Neural cell (in vitro differentiated cells): Measurements from ENCODE around the gene TUBB8B. TPM values are rescaled to one million over a fixed set of nuclear protein-coding genes. Genes with fewer than 3 reads are reported as not detected.
"Not testable (repeated sequence)": the region's sequence is repeated elsewhere in the genome, so short reads cannot be mapped to it uniquely, and the experiment has no call there.

Experiments
- H2AFZ ChIP-seq: fragments of 200-600, 300-800 bp; sonication (generic), shearing (Covaris generic); 2 replicates; pipeline ENCODE4 v1.6.0; 2014; ENCODE audit warnings: low read depth, mild to moderate bottlenecking, antibody characterized with exemption, low read length, moderate library complexity
- H3F3A ChIP-seq: fragments of 200-600 bp; shearing (Covaris generic); 2 replicates; pipeline ENCODE4 v1.6.1; 2016; ENCODE audit warnings: mild to moderate bottlenecking, moderate library complexity, mixed read lengths, antibody characterized with exemption, low read length; ENCODE audit not compliant: insufficient read depth, poor library complexity, severe bottlenecking
- H3K27ac ChIP-seq: fragments of 200-600, 300-800 bp; sonication (generic), shearing (Covaris generic); 2 replicates; pipeline ENCODE4 v1.5.1; 2014; ENCODE audit warnings: mild to moderate bottlenecking, low read length, moderate library complexity
- H3K27me3 ChIP-seq: fragments of 300-800, 200-600 bp; sonication (generic), shearing (Covaris generic); 2 replicates; pipeline ENCODE4 v1.6.0; 2014; ENCODE audit warnings: mild to moderate bottlenecking, low read depth, low read length, moderate library complexity; ENCODE audit not compliant: insufficient read depth
- H3K36me3 ChIP-seq: fragments of 300-800, 200-600 bp; sonication (generic), shearing (Covaris generic); 2 replicates; pipeline ENCODE4 v1.5.1; 2014; ENCODE audit warnings: mild to moderate bottlenecking, antibody characterized with exemption, low read length, moderate library complexity; ENCODE audit not compliant: insufficient read depth
- H3K4me2 ChIP-seq: fragments of 300-800, 200-600 bp; sonication (generic), shearing (Covaris generic); 2 replicates; pipeline ENCODE4 v1.6.0; 2014; ENCODE audit warnings: mild to moderate bottlenecking, low read length
- H3K4me3 ChIP-seq: fragments of 300-800, 200-600 bp; sonication (generic), shearing (Covaris generic); 2 replicates; pipeline ENCODE4 v1.5.1; 2014; ENCODE audit warnings: mild to moderate bottlenecking, low read length, moderate library complexity
- H3K79me2 ChIP-seq: fragments of 200-600 bp; shearing (Covaris generic); replicated peaks from 2 replicates; pipeline ENCODE4 v1.6.0; 2014; ENCODE audit warnings: mild to moderate bottlenecking, low read length, moderate library complexity; ENCODE audit not compliant: insufficient read depth
- H3K9ac ChIP-seq: fragments of 300-800, 200-600 bp; sonication (generic), shearing (Covaris generic); 2 replicates; pipeline ENCODE4 v1.6.1; 2016; ENCODE audit warnings: mild to moderate bottlenecking, low read length, mixed read lengths
- H3K9me2 ChIP-seq: fragments of 200-600 bp; shearing (Covaris generic); 2 replicates; pipeline ENCODE4 v1.6.1; 2016; ENCODE audit warnings: mild to moderate bottlenecking, low read length, mixed read lengths; ENCODE audit not compliant: insufficient read depth
- H3K9me3 ChIP-seq: fragments of 200-600, 300-800 bp; sonication (generic), shearing (Covaris generic); 2 replicates; pipeline ENCODE4 v1.6.1; 2016; ENCODE audit warnings: mild to moderate bottlenecking, mixed run types, low read length, moderate library complexity, mixed read lengths
- H4K20me1 ChIP-seq: fragments of 200-600 bp; shearing (Covaris generic); 2 replicates; pipeline ENCODE4 v1.6.1; 2016; ENCODE audit warnings: mild to moderate bottlenecking, mixed run types; ENCODE audit not compliant: insufficient read depth
- polyA minus RNA-seq: library from RNA; depleted of rRNA, polyadenylated mRNA; stranded (reverse); fragments of >200 nt; gene quantifications from 2 replicates; pipeline ENCODE4 v1.2.3, GENCODE V29; 2014
- polyA plus RNA-seq: library from polyadenylated mRNA; depleted of rRNA; stranded (reverse); fragments of >200 nt; gene quantifications from 2 replicates; pipeline ENCODE4 v1.2.3, GENCODE V29; 2014

TUBB8B gene
- polyA plus RNA-seq (not detected in 2 replicates), polyA minus RNA-seq (not detected in 2 replicates)

DNA sequence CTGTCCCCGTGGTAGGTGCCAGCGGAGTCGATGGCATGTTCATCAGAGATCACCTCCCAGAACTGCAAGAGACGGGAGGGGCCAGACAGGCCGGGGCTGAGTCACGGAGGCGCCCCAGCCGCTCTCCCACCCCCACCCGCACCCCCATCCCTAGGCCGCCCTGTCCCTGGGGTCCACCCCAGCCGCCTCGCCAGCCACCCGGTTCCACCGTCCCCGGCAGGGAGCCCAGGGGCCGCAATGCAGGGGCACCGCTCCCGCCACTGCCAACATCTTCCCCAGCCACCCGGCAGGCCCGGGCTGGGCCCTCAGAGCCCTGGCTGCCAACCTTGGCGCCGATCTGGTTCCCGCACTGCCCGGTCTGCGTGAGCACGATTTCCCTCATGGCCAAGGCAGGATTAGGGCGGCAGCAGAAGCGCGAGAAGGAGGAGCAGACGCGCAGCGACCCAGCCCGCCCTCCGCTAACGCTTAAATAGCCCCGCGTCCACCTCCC, at the start of gene TUBB8B:
Gene TUBB8B, minus strand, starts transcription at position 440 of the 490 bp plus-strand sequence. Its CDS starts 58 bp downstream, at position 382.
- H3K36me3 ChIP-seq, H3K27me3 ChIP-seq, H3K4me2 ChIP-seq, H3F3A ChIP-seq, H3K9me2 ChIP-seq, H3K9me3 ChIP-seq, H3K27ac ChIP-seq, H4K20me1 ChIP-seq, H2AFZ ChIP-seq, H3K9ac ChIP-seq, H3K79me2 ChIP-seq, H3K4me3 ChIP-seq: not testable (repeated sequence)

DNA sequence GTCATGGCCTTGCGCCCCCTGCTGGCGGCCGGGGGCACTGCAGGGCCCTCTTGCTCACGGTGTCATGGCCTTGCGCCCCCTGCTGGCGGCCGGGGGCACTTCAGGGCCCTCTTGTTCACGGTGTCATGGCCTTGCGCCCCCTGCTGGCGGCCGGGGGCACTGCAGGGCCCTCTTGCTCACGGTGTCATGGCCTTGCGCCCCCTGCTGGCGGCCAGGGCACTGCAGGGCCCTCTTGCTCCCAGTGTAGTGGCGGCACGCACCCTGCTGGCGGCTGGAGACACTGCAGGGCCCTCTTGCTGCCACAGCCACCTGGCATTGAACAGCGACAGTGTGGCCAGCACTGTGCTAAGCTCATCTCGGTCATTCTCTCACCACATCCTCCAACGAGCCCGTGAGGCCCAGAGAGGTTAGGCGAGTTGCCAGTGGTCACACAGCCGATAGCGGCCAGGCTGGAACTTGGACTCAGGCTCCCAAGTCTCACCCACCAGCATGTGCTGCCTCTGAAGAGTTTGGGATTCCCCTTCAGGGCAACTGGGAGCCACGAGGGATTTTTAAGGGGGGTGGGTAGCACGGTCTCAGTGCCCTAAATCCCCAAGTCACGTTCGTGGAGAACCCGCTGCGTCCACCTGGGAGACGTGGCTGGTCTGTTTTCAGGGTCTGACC, 48.0 kb upstream of the TUBB8B start:
- H3K9me3 ChIP-seq, H2AFZ ChIP-seq, H4K20me1 ChIP-seq, H3K9ac ChIP-seq, H3K27me3 ChIP-seq, H3K36me3 ChIP-seq, H3F3A ChIP-seq, H3K27ac ChIP-seq, H3K4me3 ChIP-seq, H3K9me2 ChIP-seq, H3K79me2 ChIP-seq, H3K4me2 ChIP-seq: not testable (repeated sequence)

DNA sequence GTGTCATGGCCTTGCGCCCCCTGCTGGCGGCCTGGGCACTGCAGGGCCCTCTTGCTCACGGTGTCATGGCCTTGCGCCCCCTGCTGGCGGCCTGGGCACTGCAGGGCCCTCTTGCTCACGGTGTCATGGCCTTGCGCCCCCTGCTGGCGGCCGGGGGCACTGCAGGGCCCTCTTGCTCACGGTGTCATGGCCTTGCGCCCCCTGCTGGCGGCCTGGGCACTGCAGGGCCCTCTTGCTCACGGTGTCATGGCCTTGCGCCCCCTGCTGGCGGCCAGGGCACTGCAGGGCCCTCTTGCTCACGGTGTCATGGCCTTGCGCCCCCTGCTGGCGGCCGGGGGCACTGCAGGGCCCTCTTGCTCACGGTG, 47.3 kb upstream of the TUBB8B start:
- not testable (repeated sequence) for H3K9me2 ChIP-seq, H3F3A ChIP-seq, H3K27ac ChIP-seq, H3K79me2 ChIP-seq, H3K9me3 ChIP-seq, H4K20me1 ChIP-seq, H3K4me2 ChIP-seq, H3K4me3 ChIP-seq, H3K9ac ChIP-seq, H3K27me3 ChIP-seq, H2AFZ ChIP-seq, H3K36me3 ChIP-seq

DNA sequence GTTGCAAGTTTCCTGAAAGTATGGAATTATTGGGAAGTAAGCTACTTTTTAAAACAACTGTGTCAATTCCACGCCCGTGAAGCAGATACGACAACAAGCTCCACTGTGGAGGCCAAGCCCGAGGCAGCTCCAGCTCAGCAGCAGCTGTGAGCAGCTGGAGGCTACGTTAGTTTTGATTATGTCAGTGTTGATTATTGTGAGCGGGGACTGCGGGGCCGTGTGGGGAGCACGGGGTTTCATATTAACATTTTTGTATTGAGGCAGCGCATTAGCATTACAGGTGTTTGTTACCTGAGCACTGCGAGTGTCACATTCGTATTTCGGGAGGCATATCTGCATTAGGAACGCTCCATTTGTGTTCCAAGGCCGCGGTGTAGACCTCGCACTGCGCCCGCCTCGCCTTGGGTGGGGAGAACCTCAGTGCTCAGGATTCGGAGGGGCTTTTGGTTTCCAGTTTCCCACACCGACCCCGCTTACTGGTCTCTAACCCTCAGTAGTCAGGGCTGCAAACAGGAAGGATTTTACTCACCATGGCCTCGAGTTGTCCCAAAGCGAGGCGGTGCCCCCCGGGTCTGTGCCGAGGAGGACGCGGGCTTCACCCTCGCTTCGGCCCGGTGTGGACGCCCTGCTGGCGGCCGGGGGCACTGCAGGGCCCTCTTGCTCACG, 46.8 kb upstream of the TUBB8B start:
- H3K4me3 ChIP-seq, H3F3A ChIP-seq, H3K4me2 ChIP-seq, H3K9me2 ChIP-seq, H4K20me1 ChIP-seq, H3K79me2 ChIP-seq, H3K9me3 ChIP-seq, H3K27me3 ChIP-seq, H2AFZ ChIP-seq, H3K36me3 ChIP-seq, H3K27ac ChIP-seq, H3K9ac ChIP-seq: not testable (repeated sequence)

DNA sequence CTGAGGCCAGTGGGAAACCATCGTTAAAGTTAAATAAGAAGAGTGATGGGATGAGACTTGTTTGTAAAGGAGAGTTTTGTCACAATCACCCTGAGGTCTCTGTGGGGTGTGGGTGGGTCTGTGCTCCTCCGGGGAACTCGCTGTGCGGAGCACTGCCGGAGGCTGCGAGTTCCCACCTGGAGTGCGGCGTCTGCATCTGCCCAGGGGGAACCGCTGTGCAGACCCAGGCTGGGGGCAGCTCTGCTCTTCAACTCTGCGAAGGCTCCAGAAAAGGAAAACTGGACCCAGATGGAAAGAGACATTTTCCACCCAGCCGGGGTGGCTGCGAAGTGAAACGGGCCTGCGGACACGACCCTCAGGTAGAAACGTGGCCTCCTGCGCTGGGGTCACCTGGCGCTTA, 46.2 kb upstream of the TUBB8B start:
- H3K9ac ChIP-seq, H2AFZ ChIP-seq, H3K9me2 ChIP-seq, H3K79me2 ChIP-seq, H3K27me3 ChIP-seq, H3K36me3 ChIP-seq, H3K9me3 ChIP-seq, H3K27ac ChIP-seq, H3K4me2 ChIP-seq, H3K4me3 ChIP-seq, H3F3A ChIP-seq, H4K20me1 ChIP-seq: not testable (repeated sequence)

DNA sequence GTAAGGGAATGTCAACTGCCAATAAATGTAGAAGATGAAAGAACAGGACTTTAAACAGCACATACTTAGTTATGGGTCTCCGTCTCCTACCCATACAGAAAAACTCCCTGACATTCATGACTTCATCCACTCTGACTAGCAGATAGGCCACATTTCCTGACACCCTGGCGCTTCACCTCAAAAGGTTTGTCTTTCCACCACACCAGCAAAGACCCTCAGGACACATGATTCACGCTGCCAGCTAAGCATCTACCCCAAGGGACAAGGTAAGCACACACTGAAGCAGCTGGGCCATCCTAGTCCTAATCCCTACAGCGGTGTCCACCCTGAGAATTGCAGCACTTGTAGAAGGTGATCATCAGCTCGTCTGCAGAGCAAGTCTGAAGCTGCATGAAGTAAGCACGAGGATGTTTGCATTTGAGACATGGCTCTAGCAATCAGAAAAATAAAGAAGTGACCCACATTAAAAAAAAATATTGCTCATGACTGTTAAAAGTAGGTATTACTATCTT, 44.5 kb upstream of the TUBB8B start:
- not testable (repeated sequence) for H3K79me2 ChIP-seq, H3K9me3 ChIP-seq, H2AFZ ChIP-seq, H3F3A ChIP-seq, H3K9ac ChIP-seq, H3K27ac ChIP-seq, H3K27me3 ChIP-seq, H3K4me3 ChIP-seq, H3K36me3 ChIP-seq, H3K9me2 ChIP-seq, H3K4me2 ChIP-seq, H4K20me1 ChIP-seq

DNA sequence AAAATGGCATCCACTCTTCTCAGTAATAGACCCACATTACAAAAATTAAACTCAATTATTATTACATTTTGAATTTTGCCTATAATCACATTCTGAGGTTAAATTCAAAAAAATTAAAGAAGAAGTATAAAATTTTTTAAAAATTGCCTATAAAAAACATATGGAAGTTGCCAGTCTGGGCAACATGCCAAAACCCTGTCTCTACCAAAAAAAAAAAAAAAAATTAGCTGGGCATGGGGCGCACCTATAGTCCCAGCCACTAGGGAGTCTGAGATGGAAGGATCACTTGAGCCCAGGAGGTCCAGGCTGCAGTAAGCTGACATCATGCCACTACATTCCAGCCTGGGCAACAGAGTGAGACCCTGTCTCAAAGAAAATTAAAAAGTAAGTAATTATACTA, 42.1 kb upstream of the TUBB8B start:
- not testable (repeated sequence) for H3K9me2 ChIP-seq, H2AFZ ChIP-seq, H3K9me3 ChIP-seq, H3K79me2 ChIP-seq, H3F3A ChIP-seq, H3K9ac ChIP-seq, H3K27ac ChIP-seq, H3K4me2 ChIP-seq, H4K20me1 ChIP-seq, H3K4me3 ChIP-seq, H3K27me3 ChIP-seq, H3K36me3 ChIP-seq
